CD4-positive, alpha-beta T cell treated with Interleukin-4 for 1 hour (primary cell): Measurements from ENCODE around the gene UVRAG.

Experiments
- DNase-seq, 2 donors: peaks; one replicate each; pipeline ENCODE4 v3.0.0-alpha.2; 2020 to 2022

UVRAG gene

GRCh38 chr11:75814677-75815344, at the start of gene UVRAG:
Gene UVRAG, plus strand, starts transcription at chr11:75815210. Its CDS starts 198 bp downstream, at chr11:75815408.
- peak; percentile 99 for DNase-seq

- no peak for DNase-seq
Measured at GRCh38 chr11:75766443-75767227, 48.4 kb upstream of the UVRAG start.

- DNase-seq: no peak
Measured at GRCh38 chr11:75767228-75767572, 47.8 kb upstream of the UVRAG start.

- DNase-seq: no peak
Measured at GRCh38 chr11:75767793-75768111, 47.3 kb upstream of the UVRAG start.

GRCh38 chr11:75768112-75768908, 46.7 kb upstream of the UVRAG start, which contains the start of gene DGAT2:
Gene DGAT2, plus strand, starts transcription at chr11:75768778. Its CDS starts 214 bp downstream, at chr11:75768992.
- peak; percentile 71 to 75 for DNase-seq

- no peak for DNase-seq
Measured at GRCh38 chr11:75768909-75769771, 45.9 kb upstream of the UVRAG start.

- no peak for DNase-seq
Measured at GRCh38 chr11:75770102-75770501, 44.9 kb upstream of the UVRAG start.

GRCh38 chr11:75771646-75772410, 43.2 kb upstream of the UVRAG start:
- peak in 1 of 2 donors; percentile 77 for DNase-seq

- DNase-seq: peak in 1 of 2 donors; percentile 75
Measured at GRCh38 chr11:75773595-75774353, 41.2 kb upstream of the UVRAG start.

GRCh38 chr11:75775056-75775455, 40.0 kb upstream of the UVRAG start:
- no peak for DNase-seq

GRCh38 chr11:75776546-75776945, 38.5 kb upstream of the UVRAG start:
- no peak for DNase-seq

- peak in 1 of 2 donors; percentile 47 for DNase-seq
Measured at GRCh38 chr11:75777461-75778110, 37.4 kb upstream of the UVRAG start.

- DNase-seq: no peak
Measured at GRCh38 chr11:75778962-75779361, 36.0 kb upstream of the UVRAG start.

- DNase-seq: peak in 1 of 2 donors; percentile 20
Measured at GRCh38 chr11:75779960-75780359, 35.0 kb upstream of the UVRAG start.

GRCh38 chr11:75780888-75781287, 34.1 kb upstream of the UVRAG start:
- DNase-seq: no peak

- no peak for DNase-seq
Measured at GRCh38 chr11:75781296-75781695, 33.7 kb upstream of the UVRAG start.

GRCh38 chr11:75781831-75782230, 33.2 kb upstream of the UVRAG start:
- no peak for DNase-seq

- DNase-seq: no peak
Measured at GRCh38 chr11:75782540-75783263, 32.3 kb upstream of the UVRAG start.

GRCh38 chr11:75783416-75784084, 31.5 kb upstream of the UVRAG start:
- no peak for DNase-seq
